T-cell (primary cell): ENCODE data around the gene PDSS2. TPM values are rescaled to one million over a fixed set of nuclear protein-coding genes. Genes with fewer than 3 reads are reported as not detected.
A peak's percentile ranks its signal among the peaks of the same experiment; 100 is the strongest.
"Not testable (repeated sequence)": the region's sequence is repeated elsewhere in the genome, so short reads cannot be mapped to it uniquely, and the experiment has no call there.

Source experiments
- ATAC-seq, 4 experiments: fragments of 200-7000 bp in 3 of 4; fragments of 150-1000 bp in 1 of 4; cut with Tn5 transposase; replicated peaks in 1 of 4; 1 replicate in 3 of 4; 2 replicates in 1 of 4; pipeline ENCODE4 v1.10.0; 2021; ENCODE audit warnings: moderate library complexity in 3 of 4, mild to moderate bottlenecking in 2 of 4, moderate number of reproducible peaks in 1 of 4
- CTCF ChIA-PET, 2 donors: fragments of 300-600 bp; sonication (Branson Sonifier 250); formaldehyde crosslinking; loops; one replicate each; lab custom pipeline; 2022; ENCODE audit warnings: antibody characterized with exemption in 2 of 2; lab: Charles Lee
- POLR2A ChIA-PET, 2 donors: fragments of 300-600 bp; sonication (Branson Sonifier 250); formaldehyde crosslinking; loops; one replicate each; lab custom pipeline; 2022; ENCODE audit warnings: antibody characterized with exemption in 2 of 2; lab: Charles Lee
- DNase-seq, 35 experiments: peaks; one replicate each; pipeline versions ENCODE4 v3.0.0 to v3.0.0-alpha.2; 2013 to 2023
- H3K27ac ChIP-seq: one replicate; pipeline ENCODE4 v1.5.1; 2013; ENCODE audit warnings: low read length
- H3K27me3 ChIP-seq, 2 experiments: replicated peaks in 1 of 2; 1 replicate in 1 of 2; 2 replicates in 1 of 2; pipeline versions ENCODE4 v1.6.1 to v1.7.0; 2013; ENCODE audit warnings: low read length in 1 of 2, mixed read lengths in 1 of 2; ENCODE audit not compliant: control insufficient read depth in 2 of 2, insufficient read depth in 2 of 2; ENCODE audit errors: extremely low read depth in 1 of 2
- H3K36me3 ChIP-seq, 2 donors: 1 replicate in 1 of 2; 2 replicates in 1 of 2; pipeline versions ENCODE4 v1.6.1 to v1.7.0; 2013; ENCODE audit warnings: low read length in 1 of 2; ENCODE audit not compliant: control insufficient read depth in 2 of 2, insufficient read depth in 1 of 2; ENCODE audit errors: extremely low read depth in 1 of 2
- H3K4me1 ChIP-seq, 2 experiments: 1 replicate in 1 of 2; 2 replicates in 1 of 2; pipeline versions ENCODE4 v1.6.1 to v1.7.0; 2013; ENCODE audit warnings: low read length in 2 of 2, mixed read lengths in 1 of 2; ENCODE audit not compliant: insufficient read depth in 2 of 2, control insufficient read depth in 1 of 2; ENCODE audit errors: extremely low read depth in 1 of 2
- H3K4me3 ChIP-seq, 2 donors: 1 replicate in 1 of 2; 2 replicates in 1 of 2; pipeline versions ENCODE4 v1.5.1 to v1.7.0; 2013; ENCODE audit warnings: mild to moderate bottlenecking in 2 of 2, low read length in 1 of 2, moderate library complexity in 1 of 2; ENCODE audit not compliant: control insufficient read depth in 1 of 2; ENCODE audit errors: extremely low read depth in 1 of 2
- H3K9me3 ChIP-seq: 2 replicates; pipeline ENCODE4 v1.7.0; 2013
- H3K27ac Mint-ChIP-seq, 2 donors: one replicate each; pipeline ENCODE4 v1.8.0; 2020 to 2021; ENCODE audit warnings: mild to moderate bottlenecking in 2 of 2, mixed read lengths in 2 of 2
- H3K27me3 Mint-ChIP-seq, 2 donors: one replicate each; pipeline ENCODE4 v1.8.0; 2021 to 2022; ENCODE audit warnings: mixed read lengths in 2 of 2
- H3K36me3 Mint-ChIP-seq: one replicate; pipeline ENCODE4 v1.8.0; 2021; ENCODE audit warnings: mixed read lengths
- H3K4me1 Mint-ChIP-seq, 3 donors: one replicate each; pipeline ENCODE4 v1.8.0; 2020 to 2022; ENCODE audit warnings: mixed read lengths in 3 of 3, mild to moderate bottlenecking in 1 of 3
- H3K4me3 Mint-ChIP-seq, 3 donors: one replicate each; pipeline ENCODE4 v1.8.0; 2020 to 2022; ENCODE audit warnings: mild to moderate bottlenecking in 3 of 3, mixed read lengths in 3 of 3, moderate library complexity in 3 of 3
- H3K9me3 Mint-ChIP-seq, 3 donors: one replicate each; pipeline ENCODE4 v1.8.0; 2020 to 2022; ENCODE audit warnings: mixed read lengths in 3 of 3
- WGBS: methylation state at CpG from one replicate; pipeline ENCODE4 v1.1.5; 2013; ENCODE audit warnings: missing lambda C conversion rate; ENCODE audit not compliant: insufficient coverage; 5-methylcytosine and 5-hydroxymethylcytosine counted together
- total RNA-seq, 35 experiments: library from RNA in 6 of 35; stranded (reverse) in 6 of 35; fragments of 120-200 nt in 1 of 35; gene quantifications; one replicate each; pipeline versions ENCODE4 v1.2.1 to v1.2.4 and lab custom pipeline; 2013 to 2026

PDSS2 gene
- total RNA-seq, 5 donors from 2014 or later (not counting 1 experiment from before 2014, with no cell fraction given) = 10.8 to 13.6 (median 11.8) TPM

- Mint-ChIP-seq H3K36me3 (no peaks in the 10 kb centered on the region), H3K4me3 (no peak overlapping the region), H3K4me1 (no peaks in the 10 kb centered on the region), H3K9me3 (no peaks in the 10 kb centered on the region), H3K27ac (no peak overlapping the region), H3K27me3 (no peaks in the 10 kb centered on the region)
- Histone ChIP-seq H3K27me3 (no peaks in the 10 kb centered on the region), H3K4me3 (no peak overlapping the region), H3K27ac (no peak overlapping the region), H3K9me3 (no peaks in the 10 kb centered on the region), H3K4me1 (no peaks in the 10 kb centered on the region), H3K36me3 (no peaks in the 10 kb centered on the region)
- CTCF ChIA-PET = no interaction called here
- DNase-seq (no peak), ATAC-seq (no peak)
- POLR2A ChIA-PET = interaction anchor here in 1 of 2 donors (0.7 kb wide), 1 partner anchor 663 kb away, joined by 14 read pairs; no protein-coding TSS in a partner anchor
Measured at GRCh38 chr6:107144014-107144413, 315.4 kb downstream of the PDSS2 start.

GRCh38 chr6:107140581-107140980 lies 318.8 kb downstream of the PDSS2 start:
- no peak overlapping the region for H3K4me3 Mint-ChIP-seq
- ATAC-seq = no peak
- WGBS = no CpG with 5 or more reads among the region's 3 CpGs

GRCh38 chr6:107136324-107136723 lies 323.0 kb downstream of the PDSS2 start:
- 72% methylated on average over 2 of the region's 3 CpGs for WGBS
- CTCF ChIA-PET, POLR2A ChIA-PET: not testable (repeated sequence)

More at GRCh38 chr6:107140581-107140980, 318.8 kb downstream of the PDSS2 start:
- Mint-ChIP-seq H3K27ac (no peak overlapping the region), H3K36me3 (no peaks in the 10 kb centered on the region), H3K27me3 (no peaks in the 10 kb centered on the region), H3K9me3 (no peaks in the 10 kb centered on the region), H3K4me1 (no peaks in the 10 kb centered on the region)
- no peaks in the 10 kb centered on the region for H3K36me3 ChIP-seq
- DNase-seq = no peak
- no peak overlapping the region for H3K4me3 ChIP-seq
- H3K27me3 ChIP-seq = no peaks in the 10 kb centered on the region
- H3K9me3 ChIP-seq = no peaks in the 10 kb centered on the region
- ChIA-PET POLR2A (no interaction called here), CTCF (no interaction called here)
- no peaks in the 10 kb centered on the region for H3K4me1 ChIP-seq
- H3K27ac ChIP-seq = no peak overlapping the region

GRCh38 chr6:107135048-107135680 lies 324.2 kb downstream of the PDSS2 start:
- H3K36me3 Mint-ChIP-seq, H3K4me1 ChIP-seq, POLR2A ChIA-PET, H3K4me1 Mint-ChIP-seq, H3K27ac ChIP-seq, CTCF ChIA-PET, ATAC-seq, H3K9me3 Mint-ChIP-seq, H3K4me3 Mint-ChIP-seq, H3K27ac Mint-ChIP-seq, H3K27me3 Mint-ChIP-seq, H3K9me3 ChIP-seq, H3K27me3 ChIP-seq, H3K36me3 ChIP-seq, H3K4me3 ChIP-seq, DNase-seq: not testable (repeated sequence)
- 90% methylated on average over 9 of the region's 14 CpGs for WGBS

More at GRCh38 chr6:107136324-107136723, 323.0 kb downstream of the PDSS2 start:
- not testable (repeated sequence) for DNase-seq, H3K36me3 ChIP-seq, H3K27ac Mint-ChIP-seq, H3K27me3 ChIP-seq, H3K4me3 Mint-ChIP-seq, H3K27me3 Mint-ChIP-seq, H3K4me1 Mint-ChIP-seq, H3K9me3 Mint-ChIP-seq, H3K27ac ChIP-seq, H3K36me3 Mint-ChIP-seq, ATAC-seq, H3K4me3 ChIP-seq, H3K9me3 ChIP-seq, H3K4me1 ChIP-seq

GRCh38 chr6:107132330-107132954 lies 326.9 kb downstream of the PDSS2 start:
- peak in 19 of 35 experiments; percentile 2 to 36 (median 16) for DNase-seq
- no peaks in the 10 kb centered on the region for H3K36me3 ChIP-seq
- H3K4me1 ChIP-seq = no peaks in the 10 kb centered on the region
- Mint-ChIP-seq H3K36me3 (no peaks in the 10 kb centered on the region), H3K27ac (no peak overlapping the region), H3K4me3 (no peak overlapping the region), H3K4me1 (no peaks in the 10 kb centered on the region), H3K9me3 (no peaks in the 10 kb centered on the region), H3K27me3 (no peaks in the 10 kb centered on the region)
- ATAC-seq = no peak
- no CpG with 5 or more reads among the region's 8 CpGs for WGBS
- POLR2A ChIA-PET = no interaction called here
- CTCF ChIA-PET = interaction anchor here in 1 of 2 donors (0.7 kb wide), 1 partner anchor 19 kb away, joined by 5 read pairs; no protein-coding TSS in a partner anchor
- H3K4me3 ChIP-seq = no peak overlapping the region
- H3K27ac ChIP-seq = no peak overlapping the region
- H3K9me3 ChIP-seq = no peaks in the 10 kb centered on the region
- peaks cover 0 to 6% of the 10 kb centered on the region in 2 experiments for H3K27me3 ChIP-seq

- ChIA-PET POLR2A (no interaction called here), CTCF (interaction anchor here in 1 of 2 donors (0.7 to 1.1 kb wide), 2 partner anchors 476 to 576 kb away, joined by 3 read pairs; no protein-coding TSS in a partner anchor)
- no peak overlapping the region for H3K27ac ChIP-seq
- Mint-ChIP-seq H3K27ac (no peak overlapping the region), H3K4me3 (no peak overlapping the region), H3K36me3 (no peaks in the 10 kb centered on the region), H3K27me3 (no peaks in the 10 kb centered on the region), H3K9me3 (no peaks in the 10 kb centered on the region), H3K4me1 (no peaks in the 10 kb centered on the region)
- H3K9me3 ChIP-seq = no peaks in the 10 kb centered on the region
- H3K4me1 ChIP-seq = no peaks in the 10 kb centered on the region
- ATAC-seq (no peak), DNase-seq (no peak)
- H3K27me3 ChIP-seq = peaks cover 0 to 6% of the 10 kb centered on the region in 2 experiments
- no peaks in the 10 kb centered on the region for H3K36me3 ChIP-seq
- WGBS = 82% methylated on average over 7 of the region's 9 CpGs
- H3K4me3 ChIP-seq = no peak overlapping the region
Measured at GRCh38 chr6:107129370-107129925, 329.9 kb downstream of the PDSS2 start.
